Epithelial cell of esophagus (primary cell): ENCODE data around the gene ABCA12.

Experiments
- DNase-seq: peaks from one replicate; pipeline ENCODE4 v3.0.0; 2010; ENCODE audit warnings: low read depth
- H3K4me3 ChIP-seq: 2 replicates; pipeline ENCODE4 v1.5.1; 2011; ENCODE audit warnings: mild to moderate bottlenecking, low read length, control low read depth
- TF ChIP-seq, protein P1 (sequence below): IDR thresholded peaks from 2 replicates; pipeline ENCODE4 v1.5.1; 2011; ENCODE audit warnings: low read depth, mild to moderate bottlenecking, low read length, control low read depth, inconsistent platforms; ENCODE audit not compliant: insufficient read depth; ENCODE audit errors: missing control alignments

The ABCA12 gene

DNA sequence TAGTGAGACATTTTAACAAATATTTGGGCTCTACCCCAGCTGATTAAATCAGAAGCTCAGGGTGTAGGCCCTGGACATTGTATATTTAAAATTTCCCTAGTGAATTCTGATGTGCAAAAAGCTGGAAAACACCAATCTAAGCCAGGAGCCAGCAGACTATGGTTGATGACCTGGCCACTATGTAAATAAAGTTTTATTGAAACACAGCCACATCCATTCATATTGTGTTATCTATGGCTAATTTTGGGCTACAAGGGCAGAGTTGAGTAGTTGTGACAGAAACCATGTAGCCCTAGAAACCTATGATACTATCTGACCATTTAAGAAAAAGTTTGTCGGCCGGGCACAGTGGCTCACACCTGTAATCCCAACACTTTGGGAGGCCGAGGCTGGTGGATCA is 243.0 kb downstream of the ABCA12 start:
- TF ChIP-seq, protein P1, sequence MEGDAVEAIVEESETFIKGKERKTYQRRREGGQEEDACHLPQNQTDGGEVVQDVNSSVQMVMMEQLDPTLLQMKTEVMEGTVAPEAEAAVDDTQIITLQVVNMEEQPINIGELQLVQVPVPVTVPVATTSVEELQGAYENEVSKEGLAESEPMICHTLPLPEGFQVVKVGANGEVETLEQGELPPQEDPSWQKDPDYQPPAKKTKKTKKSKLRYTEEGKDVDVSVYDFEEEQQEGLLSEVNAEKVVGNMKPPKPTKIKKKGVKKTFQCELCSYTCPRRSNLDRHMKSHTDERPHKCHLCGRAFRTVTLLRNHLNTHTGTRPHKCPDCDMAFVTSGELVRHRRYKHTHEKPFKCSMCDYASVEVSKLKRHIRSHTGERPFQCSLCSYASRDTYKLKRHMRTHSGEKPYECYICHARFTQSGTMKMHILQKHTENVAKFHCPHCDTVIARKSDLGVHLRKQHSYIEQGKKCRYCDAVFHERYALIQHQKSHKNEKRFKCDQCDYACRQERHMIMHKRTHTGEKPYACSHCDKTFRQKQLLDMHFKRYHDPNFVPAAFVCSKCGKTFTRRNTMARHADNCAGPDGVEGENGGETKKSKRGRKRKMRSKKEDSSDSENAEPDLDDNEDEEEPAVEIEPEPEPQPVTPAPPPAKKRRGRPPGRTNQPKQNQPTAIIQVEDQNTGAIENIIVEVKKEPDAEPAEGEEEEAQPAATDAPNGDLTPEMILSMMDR = no peak

GRCh38 chr2:214889301-214889700 is 249.1 kb downstream of the ABCA12 start:
- no peak overlapping the region for H3K4me3 ChIP-seq
- no peak for DNase-seq
- TF ChIP-seq, protein P1 = no peak

More for the DNA sequence above, 243.0 kb downstream of the ABCA12 start:
- H3K4me3 ChIP-seq = no peak overlapping the region
- DNase-seq = no peak

GRCh38 chr2:214881647-214882202 is 256.7 kb downstream of the ABCA12 start:
- DNase-seq = peak; percentile 6
- TF ChIP-seq, protein P1 = no peak
- no peak overlapping the region for H3K4me3 ChIP-seq
